HG02885 (cell line): ENCODE results near the gene PPP2R5E.
A peak's percentile ranks its signal among the peaks of the same experiment; 100 is the strongest.
"Not testable (repeated sequence)": the region's sequence is repeated elsewhere in the genome, so short reads cannot be mapped to it uniquely, and the experiment has no call there.

Experiments used
- ATAC-seq: cut with Tn5 transposase; IDR thresholded peaks from one replicate; pipeline ENCODE4 v1.9.1; 2021; ENCODE audit warnings: mild to moderate bottlenecking; ENCODE audit not compliant: unreplicated experiment, poor library complexity

Gene PPP2R5E

GRCh38 chr14:63392236-63392635 lies 150.9 kb downstream of the PPP2R5E start:
- no peak for ATAC-seq

DNA sequence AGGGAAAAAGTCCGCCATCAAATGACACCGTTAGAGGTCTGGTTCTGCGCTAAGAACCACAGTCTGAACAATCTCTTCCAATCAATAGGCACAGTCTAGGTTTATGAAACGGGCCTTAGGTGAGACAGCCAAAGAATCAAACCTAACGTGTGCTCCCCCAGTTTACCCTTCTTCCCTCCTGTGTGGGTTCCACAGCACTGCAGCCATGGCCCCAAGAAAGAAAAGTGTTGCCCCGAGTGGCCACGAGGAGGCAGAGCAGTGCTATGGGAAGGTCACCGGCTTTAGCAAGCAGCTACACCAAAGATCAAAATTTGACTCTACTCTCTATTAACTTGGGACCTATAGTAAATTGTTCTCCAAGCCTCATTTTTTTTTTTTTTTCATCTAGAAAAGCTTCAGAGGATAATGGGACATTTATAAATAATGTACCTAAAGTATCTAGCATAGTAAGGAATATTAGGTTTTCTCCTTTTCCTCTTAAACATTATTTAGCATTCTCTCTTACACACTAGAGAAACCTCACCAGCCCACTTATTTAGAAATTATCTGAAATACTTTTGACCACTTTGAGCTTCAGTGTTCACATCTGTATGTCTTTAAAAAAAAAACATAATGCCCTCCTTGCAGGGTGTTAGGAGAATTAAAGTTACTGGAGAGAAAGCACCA lies 154.3 kb downstream of the PPP2R5E start:
- peak; percentile 87 for ATAC-seq

DNA sequence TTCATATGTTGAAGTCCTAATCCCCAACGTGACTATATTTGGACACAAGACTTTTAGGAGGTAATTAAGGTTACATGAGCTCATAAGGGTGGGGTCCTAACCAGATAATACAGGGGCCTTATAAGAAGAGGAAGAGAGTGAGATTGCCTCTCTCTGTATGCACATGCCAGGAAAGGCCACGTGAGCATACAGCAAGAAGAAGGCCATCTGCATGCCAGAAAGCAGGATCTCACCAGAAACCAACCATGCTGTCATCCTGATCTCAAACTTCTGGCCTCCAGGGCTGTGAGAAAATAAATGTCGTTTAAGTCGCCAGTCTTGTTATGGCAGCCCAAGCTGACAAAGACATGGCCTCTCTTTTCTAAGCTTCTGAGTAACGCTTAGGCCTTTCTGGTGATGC lies 155.5 kb downstream of the PPP2R5E start:
- no peak for ATAC-seq

GRCh38 chr14:63383776-63384367 lies 159.3 kb downstream of the PPP2R5E start:
- peak; percentile 89 for ATAC-seq

GRCh38 chr14:63378444-63378843 lies 164.7 kb downstream of the PPP2R5E start:
- no peak for ATAC-seq

DNA sequence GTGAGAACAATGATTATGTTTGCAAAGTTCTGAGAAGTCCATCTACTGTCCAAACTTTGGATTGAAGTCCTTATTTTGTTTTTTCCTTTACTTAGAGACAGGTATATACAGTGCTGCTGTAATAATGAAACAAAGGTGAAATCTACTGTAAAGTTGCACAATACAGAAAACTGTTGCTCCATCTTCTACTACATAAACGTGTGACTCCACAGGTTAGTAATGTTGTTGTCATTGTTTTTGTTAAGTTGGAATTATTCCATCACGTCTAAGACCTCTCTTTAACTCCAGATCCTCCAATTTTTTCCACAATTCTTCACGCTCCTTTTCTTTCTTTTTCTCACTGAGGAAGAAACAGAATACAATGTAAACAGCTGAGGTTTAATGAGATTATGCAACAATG lies 167.4 kb downstream of the PPP2R5E start:
- ATAC-seq, result no peak

DNA sequence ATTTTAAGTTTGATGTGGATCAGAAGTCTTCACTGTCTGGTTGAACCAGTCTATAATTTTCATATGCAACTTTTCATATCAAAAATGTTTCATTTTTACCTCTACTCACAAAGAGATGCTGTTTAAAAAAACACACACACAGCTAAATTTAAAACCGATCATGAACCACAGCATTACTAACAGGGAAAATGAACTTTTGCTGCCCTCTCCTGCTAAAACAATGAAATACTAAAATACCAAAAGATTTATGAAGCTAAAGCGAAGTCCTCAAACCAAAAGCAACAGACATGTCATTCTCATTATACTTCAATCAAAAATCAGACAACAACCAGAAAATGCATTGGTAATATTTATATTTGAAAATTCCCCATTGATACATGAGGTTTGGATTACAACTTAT lies 171.6 kb downstream of the PPP2R5E start:
- not testable (repeated sequence) for ATAC-seq

DNA sequence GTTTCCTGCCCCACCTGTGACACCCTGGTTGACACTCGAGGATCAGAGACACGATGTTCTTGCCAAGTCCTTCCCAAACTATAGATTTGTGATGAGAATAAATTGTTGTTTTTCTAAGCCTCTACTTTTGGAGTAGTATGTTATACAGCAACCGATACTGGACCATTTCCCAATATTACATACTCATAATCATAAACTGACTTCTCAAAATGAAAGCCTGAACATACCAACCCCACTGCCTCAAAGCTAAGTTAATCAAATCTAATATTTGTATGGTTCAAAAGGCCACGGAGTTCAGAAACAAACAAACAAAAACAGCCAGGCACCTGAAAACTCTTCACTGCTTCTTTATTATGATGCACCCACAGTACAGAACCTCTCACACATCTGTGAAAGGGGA lies 172.1 kb downstream of the PPP2R5E start:
- ATAC-seq, result peak; percentile 59

DNA sequence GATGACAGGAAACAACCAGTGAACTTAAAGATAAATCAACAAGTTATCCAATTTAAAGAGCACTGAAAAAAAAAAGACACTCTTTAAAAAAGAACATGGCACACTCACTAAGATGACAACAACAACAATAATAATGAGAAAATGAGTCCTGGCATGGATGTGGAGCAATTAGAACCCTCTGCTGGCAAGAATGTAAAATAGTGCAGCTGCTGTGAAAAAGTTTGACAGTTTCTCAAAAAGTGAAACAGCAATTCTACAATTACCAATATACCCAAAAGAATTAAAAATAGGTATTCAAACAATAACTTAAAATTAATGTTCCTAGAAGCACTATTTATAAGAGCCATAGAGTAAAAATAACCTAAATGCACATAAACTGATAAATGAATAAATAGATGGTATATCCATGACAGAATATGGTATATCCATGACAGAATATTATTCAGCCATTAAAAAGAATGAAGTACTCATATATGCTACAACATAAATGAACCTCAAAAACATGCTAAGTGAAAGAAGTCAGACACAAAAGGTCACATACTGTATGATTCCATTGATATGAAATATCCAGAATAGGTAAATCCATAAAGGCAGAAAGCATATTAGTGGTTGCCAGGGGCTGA lies 175.3 kb downstream of the PPP2R5E start:
- no peak for ATAC-seq

GRCh38 chr14:63362389-63362819 lies 180.8 kb downstream of the PPP2R5E start:
- no peak for ATAC-seq

GRCh38 chr14:63361790-63362189 lies 181.4 kb downstream of the PPP2R5E start:
- ATAC-seq, result no peak

GRCh38 chr14:63357841-63358240 lies 185.3 kb downstream of the PPP2R5E start:
- no peak for ATAC-seq

DNA sequence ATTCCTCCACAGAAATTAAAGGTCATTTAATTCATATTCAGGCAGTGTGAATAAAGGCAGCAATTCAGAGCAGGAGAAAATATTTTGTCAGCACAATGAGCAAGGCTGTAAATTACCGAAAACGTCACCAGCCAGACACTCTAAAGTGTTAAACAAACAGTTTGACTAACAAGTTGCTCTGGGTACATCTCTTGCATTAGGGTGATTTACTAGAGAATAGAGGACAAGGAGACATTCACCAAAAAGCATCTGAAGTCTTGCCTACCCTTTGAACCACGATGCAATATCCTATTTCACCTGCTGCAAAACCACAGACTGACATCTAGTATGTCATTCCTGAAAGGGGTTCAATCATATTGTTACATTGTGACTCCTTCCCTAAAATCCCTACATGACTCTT lies 197.4 kb downstream of the PPP2R5E start:
- ATAC-seq, result no peak

- ATAC-seq, result no peak
These were observed 198.8 kb downstream of the PPP2R5E start for GRCh38 chr14:63344336-63344735.

- no peak for ATAC-seq
These were observed 199.3 kb downstream of the PPP2R5E start for GRCh38 chr14:63343878-63344277.

DNA sequence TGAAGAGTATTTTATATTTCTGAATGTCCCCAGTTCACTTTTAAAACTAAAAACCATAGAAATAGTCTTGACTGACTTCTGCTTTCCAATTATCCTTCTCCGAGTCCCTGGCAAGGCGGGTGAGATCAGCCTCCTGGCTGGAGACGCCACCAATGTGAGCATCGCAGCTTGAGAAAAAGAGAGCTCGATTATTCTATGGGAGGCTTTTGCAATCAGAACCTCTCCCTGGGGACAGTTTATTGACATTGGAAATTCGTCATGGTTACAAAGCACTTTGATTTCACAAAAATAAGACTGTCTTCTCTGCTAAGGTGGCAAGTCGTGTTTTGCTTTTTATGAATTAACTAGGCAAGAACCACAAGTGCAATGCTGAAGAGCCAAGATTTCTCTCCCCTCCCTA lies 200.8 kb downstream of the PPP2R5E start:
- no peak for ATAC-seq

GRCh38 chr14:63328787-63329737 lies 214.1 kb downstream of the PPP2R5E start:
- ATAC-seq, result no peak

DNA sequence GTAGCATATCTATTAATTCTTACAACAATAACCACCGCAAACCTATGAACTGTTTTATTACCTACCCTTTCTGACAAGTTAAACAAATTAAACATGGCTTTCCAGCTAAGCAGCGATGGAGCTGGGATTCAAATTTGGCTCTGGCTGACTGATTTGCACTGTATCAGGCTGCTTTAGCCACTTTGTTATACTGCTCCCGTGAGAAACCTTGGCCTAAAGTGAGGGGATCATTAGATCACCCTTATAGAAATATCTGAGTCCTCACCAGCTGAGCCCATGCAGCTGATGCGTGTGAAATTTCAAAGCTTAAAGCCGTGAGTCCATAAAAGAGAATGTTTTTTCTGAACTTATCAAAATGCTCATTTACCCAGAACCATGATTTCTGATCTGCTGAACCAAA lies 216.3 kb downstream of the PPP2R5E start:
- ATAC-seq, result no peak

- no peak for ATAC-seq
These were observed 220.1 kb downstream of the PPP2R5E start for GRCh38 chr14:63322897-63323573.

GRCh38 chr14:63322472-63322871 lies 220.7 kb downstream of the PPP2R5E start:
- no peak for ATAC-seq
